Panc1 (cell line): ENCODE data around the gene TGFB3. TPM values are rescaled to one million over a fixed set of nuclear protein-coding genes. Genes with fewer than 3 reads are reported as not detected.

Experiments
- ATAC-seq: fragments of 200-7000 bp; cut with Tn5 transposase; 2 replicates; pipeline ENCODE4 v1.9.1; 2020; ENCODE audit warnings: mild to moderate bottlenecking, moderate library complexity
- BruUV-seq: library from RNA; stranded (reverse); fragments of 400-500 nt; replicated peaks from 2 replicates; lab custom pipeline; 2021; lab: Mats Ljungman, UMichigan
- CTCF ChIA-PET: fragments of 300-600 bp; sonication (Branson Sonifier 250); formaldehyde crosslinking; loops from one replicate; lab custom pipeline; 2022; ENCODE audit warnings: antibody characterized with exemption; lab: Charles Lee
- POLR2A ChIA-PET: fragments of 300-600 bp; sonication (Branson Sonifier 250); formaldehyde crosslinking; loops from one replicate; lab custom pipeline; 2022; ENCODE audit warnings: antibody characterized with exemption; lab: Charles Lee
- DNase-seq: peaks from one replicate; pipeline ENCODE4 v3.0.0-alpha.2; 2010; ENCODE audit warnings: low read depth, low spot score
- H3K27ac ChIP-seq: 2 replicates; pipeline ENCODE4 v1.5.1; 2011; ENCODE audit warnings: mild to moderate bottlenecking, low read length, inconsistent platforms
- H3K27me3 ChIP-seq: fragments of 200-500 bp; sonication (Bioruptor generic); 2 replicates; pipeline ENCODE4 v1.6.0; 2014; ENCODE audit warnings: low read length, inconsistent platforms; ENCODE audit not compliant: control insufficient read depth, insufficient read depth
- H3K36me3 ChIP-seq: fragments of 200-500 bp; sonication (Bioruptor generic); 2 replicates; pipeline ENCODE4 v1.5.1; 2014; ENCODE audit warnings: inconsistent platforms, mild to moderate bottlenecking, low read length, moderate library complexity; ENCODE audit not compliant: control insufficient read depth, insufficient read depth
- H3K4me1 ChIP-seq: 2 replicates; pipeline ENCODE4 v1.5.1; 2011; ENCODE audit warnings: inconsistent platforms, mild to moderate bottlenecking, low read length, moderate library complexity; ENCODE audit not compliant: control insufficient read depth, insufficient read depth
- H3K4me3 ChIP-seq, 2 experiments: 2 replicates each; pipeline ENCODE4 v1.5.1; 2011 to 2012; ENCODE audit warnings: low read depth in 2 of 2, low read length in 2 of 2, mild to moderate bottlenecking in 2 of 2, inconsistent platforms in 1 of 2, moderate library complexity in 1 of 2
- H3K9me3 ChIP-seq: fragments of 200-500 bp; sonication (Bioruptor generic); 2 replicates; pipeline ENCODE4 v1.5.1; 2014; ENCODE audit warnings: low read depth, mild to moderate bottlenecking, inconsistent platforms, low read length, moderate library complexity; ENCODE audit not compliant: control insufficient read depth, insufficient read depth
- POLR2AphosphoS5 ChIP-seq: IDR thresholded peaks from 2 replicates; pipeline ENCODE4 v1.6.1; 2012; ENCODE audit warnings: mild to moderate bottlenecking, low read depth, low read length, moderate library complexity
- SIN3A ChIP-seq: IDR thresholded peaks from 2 replicates; pipeline ENCODE4 v1.6.1; 2012; ENCODE audit warnings: low read depth, mild to moderate bottlenecking, low read length, moderate library complexity, borderline replicate concordance; ENCODE audit not compliant: insufficient read depth
- TCF7L2 ChIP-seq: IDR thresholded peaks from 2 replicates; pipeline ENCODE4 v1.6.1; 2011; ENCODE audit warnings: mild to moderate bottlenecking, low read depth, low read length, inconsistent platforms
- in situ Hi-C: cut with HindIII; loops from 2 replicates; pipeline ENCODE4 v1.10.0; 2016; ENCODE audit warnings: low sequenced_read_pairs, low pct_unique_long_range_greater_than_20kb
- intact Hi-C: fragments of 100-400 bp; cut with micrococcal nuclease; formaldehyde crosslinking; loops from one replicate; pipeline ENCODE4 v1.10.0; 2022; ENCODE audit not compliant: unreplicated experiment
- total RNA-seq: library from RNA; stranded (reverse); gene quantifications from one replicate; pipeline ENCODE4 v1.2.1, GENCODE V29; 2021; ENCODE audit not compliant: unreplicated experiment
- TF ChIP-seq, protein P1 (sequence below): fragments of 450-650 bp; IDR thresholded peaks from 2 replicates; pipeline ENCODE4 v1.5.1; 2017; ENCODE audit warnings: mild to moderate bottlenecking
- TF ChIP-seq, protein P2 (sequence below), 2 experiments: IDR thresholded peaks; 2 replicates each; pipeline ENCODE4 v1.6.1; 2011 to 2012; ENCODE audit warnings: low read depth in 2 of 2, control low read depth in 1 of 2, low read length in 1 of 2, mild to moderate bottlenecking in 1 of 2, moderate library complexity in 1 of 2; ENCODE audit not compliant: insufficient read depth in 1 of 2

TGFB3 gene
- total RNA-seq, 1 experiment from 2014 or later: 9.6 TPM

DNA sequence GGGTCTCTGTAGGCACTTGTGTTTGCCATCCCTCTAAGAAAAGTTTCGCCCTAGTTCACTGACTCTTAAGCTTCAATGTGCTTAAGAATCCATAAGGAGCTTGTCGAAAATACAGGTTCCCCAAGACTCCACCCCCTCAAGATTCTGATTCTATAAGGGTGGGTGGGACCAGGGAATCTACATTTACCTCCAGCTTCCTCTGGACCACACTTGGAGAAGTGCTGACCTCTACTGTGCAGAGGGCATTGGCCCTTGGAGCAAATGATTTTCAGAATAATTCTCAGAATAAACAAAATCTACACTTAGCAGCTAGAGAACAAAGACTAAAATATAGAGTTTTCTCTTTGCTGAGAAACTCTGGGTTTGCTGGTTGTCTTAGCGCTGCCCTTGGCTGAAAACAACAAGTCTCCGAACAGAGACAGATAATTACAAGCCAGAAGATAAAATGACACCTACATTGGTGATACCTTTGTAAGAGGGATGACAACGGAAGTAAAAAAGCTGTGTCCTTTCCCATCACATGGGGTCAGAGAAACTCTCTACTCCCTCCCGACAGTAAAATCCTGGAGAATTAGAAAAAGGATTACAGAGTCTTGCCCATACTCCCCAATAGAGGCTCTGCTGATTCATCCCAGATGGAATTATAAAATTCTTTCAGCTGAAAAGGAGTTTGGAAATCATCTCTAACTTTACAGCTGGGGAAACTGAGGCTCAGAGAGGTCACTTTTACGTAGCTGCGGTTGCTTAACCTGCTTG, 4.8 kb downstream of the TGFB3 start:
- ChIA-PET POLR2A (no interaction called here), CTCF (interaction anchor here (0.6 to 0.7 kb wide), 2 partner anchors 66 to 268 kb away, joined by 4 to 9 read pairs; no protein-coding TSS in a partner anchor)
- ATAC-seq (no peak), DNase-seq (no peak)
- Histone ChIP-seq H3K4me1 (peaks cover 7% of the 10 kb centered on the region; the same call in 1 of the 2 replicates), H3K9me3 (no peaks in the 10 kb centered on the region), H3K36me3 (no peaks in the 10 kb centered on the region), H3K4me3 (no peak overlapping the region), H3K27ac (no peak overlapping the region), H3K27me3 (no peaks in the 10 kb centered on the region)
- BruUV-seq: no TSS peak
- intact Hi-C loops: no loop called here
- in situ Hi-C loops: no loop called here
- TF ChIP-seq POLR2AphosphoS5 (no peak), TCF7L2 (no peak), SIN3A (no peak)
- TF ChIP-seq, protein P1, sequence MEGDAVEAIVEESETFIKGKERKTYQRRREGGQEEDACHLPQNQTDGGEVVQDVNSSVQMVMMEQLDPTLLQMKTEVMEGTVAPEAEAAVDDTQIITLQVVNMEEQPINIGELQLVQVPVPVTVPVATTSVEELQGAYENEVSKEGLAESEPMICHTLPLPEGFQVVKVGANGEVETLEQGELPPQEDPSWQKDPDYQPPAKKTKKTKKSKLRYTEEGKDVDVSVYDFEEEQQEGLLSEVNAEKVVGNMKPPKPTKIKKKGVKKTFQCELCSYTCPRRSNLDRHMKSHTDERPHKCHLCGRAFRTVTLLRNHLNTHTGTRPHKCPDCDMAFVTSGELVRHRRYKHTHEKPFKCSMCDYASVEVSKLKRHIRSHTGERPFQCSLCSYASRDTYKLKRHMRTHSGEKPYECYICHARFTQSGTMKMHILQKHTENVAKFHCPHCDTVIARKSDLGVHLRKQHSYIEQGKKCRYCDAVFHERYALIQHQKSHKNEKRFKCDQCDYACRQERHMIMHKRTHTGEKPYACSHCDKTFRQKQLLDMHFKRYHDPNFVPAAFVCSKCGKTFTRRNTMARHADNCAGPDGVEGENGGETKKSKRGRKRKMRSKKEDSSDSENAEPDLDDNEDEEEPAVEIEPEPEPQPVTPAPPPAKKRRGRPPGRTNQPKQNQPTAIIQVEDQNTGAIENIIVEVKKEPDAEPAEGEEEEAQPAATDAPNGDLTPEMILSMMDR: no peak; the same call in 1 of the 2 replicates
- TF ChIP-seq, protein P2, sequence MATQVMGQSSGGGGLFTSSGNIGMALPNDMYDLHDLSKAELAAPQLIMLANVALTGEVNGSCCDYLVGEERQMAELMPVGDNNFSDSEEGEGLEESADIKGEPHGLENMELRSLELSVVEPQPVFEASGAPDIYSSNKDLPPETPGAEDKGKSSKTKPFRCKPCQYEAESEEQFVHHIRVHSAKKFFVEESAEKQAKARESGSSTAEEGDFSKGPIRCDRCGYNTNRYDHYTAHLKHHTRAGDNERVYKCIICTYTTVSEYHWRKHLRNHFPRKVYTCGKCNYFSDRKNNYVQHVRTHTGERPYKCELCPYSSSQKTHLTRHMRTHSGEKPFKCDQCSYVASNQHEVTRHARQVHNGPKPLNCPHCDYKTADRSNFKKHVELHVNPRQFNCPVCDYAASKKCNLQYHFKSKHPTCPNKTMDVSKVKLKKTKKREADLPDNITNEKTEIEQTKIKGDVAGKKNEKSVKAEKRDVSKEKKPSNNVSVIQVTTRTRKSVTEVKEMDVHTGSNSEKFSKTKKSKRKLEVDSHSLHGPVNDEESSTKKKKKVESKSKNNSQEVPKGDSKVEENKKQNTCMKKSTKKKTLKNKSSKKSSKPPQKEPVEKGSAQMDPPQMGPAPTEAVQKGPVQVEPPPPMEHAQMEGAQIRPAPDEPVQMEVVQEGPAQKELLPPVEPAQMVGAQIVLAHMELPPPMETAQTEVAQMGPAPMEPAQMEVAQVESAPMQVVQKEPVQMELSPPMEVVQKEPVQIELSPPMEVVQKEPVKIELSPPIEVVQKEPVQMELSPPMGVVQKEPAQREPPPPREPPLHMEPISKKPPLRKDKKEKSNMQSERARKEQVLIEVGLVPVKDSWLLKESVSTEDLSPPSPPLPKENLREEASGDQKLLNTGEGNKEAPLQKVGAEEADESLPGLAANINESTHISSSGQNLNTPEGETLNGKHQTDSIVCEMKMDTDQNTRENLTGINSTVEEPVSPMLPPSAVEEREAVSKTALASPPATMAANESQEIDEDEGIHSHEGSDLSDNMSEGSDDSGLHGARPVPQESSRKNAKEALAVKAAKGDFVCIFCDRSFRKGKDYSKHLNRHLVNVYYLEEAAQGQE (IDR thresholded peaks at IDR 0.05; ENCODE audit: insufficient read depth in 1 of 2, low read depth in 2 of 2, low read length in 1 of 2): no peak

DNA sequence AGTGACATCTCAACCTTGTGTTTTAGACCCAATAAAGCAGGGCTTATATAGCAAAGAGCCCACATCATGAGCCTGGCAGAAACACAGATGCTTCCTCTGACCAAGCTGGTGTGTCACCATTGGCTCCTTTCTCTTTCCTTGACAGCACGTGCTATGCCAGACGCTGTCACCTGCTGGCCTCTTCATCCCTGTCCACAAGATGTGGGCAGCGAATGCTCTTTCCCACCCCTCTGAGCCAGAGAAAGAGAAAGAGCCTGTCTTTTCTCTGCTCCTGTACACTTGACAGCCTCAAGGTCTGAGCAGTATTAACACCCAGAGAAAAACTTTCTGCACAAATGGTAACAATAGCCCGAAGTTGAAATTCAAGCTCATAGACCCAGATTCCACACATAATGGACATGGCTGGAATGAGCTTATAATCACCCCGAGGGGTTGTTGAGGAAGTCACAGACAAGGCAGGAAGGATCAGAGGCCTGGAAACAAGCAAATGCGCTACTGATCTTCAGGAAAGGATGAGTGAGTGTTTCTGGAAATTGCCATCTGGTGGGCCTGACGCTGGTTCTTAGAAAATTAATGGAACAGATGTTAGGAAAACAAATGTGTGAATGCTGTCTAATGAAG, 8.9 kb downstream of the TGFB3 start:
- ATAC-seq (no peak), DNase-seq (no peak)
- no TSS peak for BruUV-seq
- POLR2A ChIA-PET: no interaction called here
- H3K4me3 ChIP-seq: no peak overlapping the region
- in situ Hi-C loops: no loop called here
- H3K4me1 ChIP-seq: no peaks in the 10 kb centered on the region
- no peak overlapping the region for H3K27ac ChIP-seq
- no peaks in the 10 kb centered on the region for H3K9me3 ChIP-seq
- H3K36me3 ChIP-seq: no peaks in the 10 kb centered on the region
- TF ChIP-seq, protein P1: no peak
- TF ChIP-seq SIN3A: no peak
- TF ChIP-seq POLR2AphosphoS5: no peak
- TF ChIP-seq, protein P2 (IDR thresholded peaks at IDR 0.05; ENCODE audit: insufficient read depth in 1 of 2, low read depth in 2 of 2, low read length in 1 of 2): no peak
- TF ChIP-seq TCF7L2: no peak
- intact Hi-C loops: no loop called here
- H3K27me3 ChIP-seq: no peaks in the 10 kb centered on the region
- CTCF ChIA-PET: interaction anchor here (1.4 kb wide), 1 partner anchor 10 kb away, joined by 3 read pairs; no protein-coding TSS in a partner anchor
